GM12878 (cell line): ENCODE results near the gene MAL. TPM values are rescaled to one million over a fixed set of nuclear protein-coding genes. Genes with fewer than 3 reads are reported as not detected.

Experiments
- HDAC2 ChIP-seq: fragments of 200-600 bp; sonication (generic); IDR thresholded peaks from 2 replicates; pipeline ENCODE4 v1.6.1; 2017
- PAX8 ChIP-seq: fragments of 450-650 bp; IDR thresholded peaks from 2 replicates; pipeline ENCODE4 v1.6.1; 2017; ENCODE audit warnings: mild to moderate bottlenecking, moderate library complexity
- ZNF207 ChIP-seq: fragments of 450-650 bp; IDR thresholded peaks from 2 replicates; pipeline ENCODE4 v1.6.1; 2014; ENCODE audit warnings: antibody characterized with exemption, mild to moderate bottlenecking, borderline replicate concordance
- polyA plus RNA-seq, 11 experiments: library from polyadenylated mRNA; depleted of rRNA in 4 of 11; unstranded in 6 of 11; stranded (reverse) in 5 of 11; fragments of >200 nt; fragmentation: Nextera tagmentation in 4 of 11; fragmentation: Illumina TruSeq in 1 of 11; extraction: Ambion mirVana in 4 of 11; extraction: Trizol in 1 of 11; gene quantifications; 1 replicate in 1 of 11; 2 replicates in 10 of 11; pipeline versions ENCODE4 v1.2.1 to v1.2.3, GENCODE V29; 2011 to 2016; ENCODE audit warnings: inconsistent platforms in 2 of 11, missing spikeins in 2 of 11, low read depth in 1 of 11
- total RNA-seq, 4 experiments: library from RNA; depleted of rRNA in 3 of 4; stranded (reverse); fragments of >200 nt in 3 of 4; fragmentation: Illumina TruSeq in 1 of 4; extraction: Trizol in 1 of 4; gene quantifications; 2 replicates each; pipeline versions ENCODE4 v1.2.1 to v1.2.3, GENCODE V29; 2013 to 2021
- TF ChIP-seq, protein P1 (sequence below): fragments of 450-650 bp; IDR thresholded peaks from 2 replicates; pipeline ENCODE4 v1.6.1; 2016; ENCODE audit warnings: mild to moderate bottlenecking
- TF ChIP-seq, protein P2 (sequence below): fragments of 450-650 bp; IDR thresholded peaks from 2 replicates; pipeline ENCODE4 v1.6.1; 2018; ENCODE audit warnings: borderline replicate concordance, mild to moderate bottlenecking; ENCODE audit not compliant: partially characterized antibody

The MAL gene
- total and polyA plus RNA-seq, 10 of the 15 experiments (the other 5 are each of a cell fraction or from before 2014, with no cell fraction given) = 1.3 to 4.5 (median 1.7) TPM

DNA sequence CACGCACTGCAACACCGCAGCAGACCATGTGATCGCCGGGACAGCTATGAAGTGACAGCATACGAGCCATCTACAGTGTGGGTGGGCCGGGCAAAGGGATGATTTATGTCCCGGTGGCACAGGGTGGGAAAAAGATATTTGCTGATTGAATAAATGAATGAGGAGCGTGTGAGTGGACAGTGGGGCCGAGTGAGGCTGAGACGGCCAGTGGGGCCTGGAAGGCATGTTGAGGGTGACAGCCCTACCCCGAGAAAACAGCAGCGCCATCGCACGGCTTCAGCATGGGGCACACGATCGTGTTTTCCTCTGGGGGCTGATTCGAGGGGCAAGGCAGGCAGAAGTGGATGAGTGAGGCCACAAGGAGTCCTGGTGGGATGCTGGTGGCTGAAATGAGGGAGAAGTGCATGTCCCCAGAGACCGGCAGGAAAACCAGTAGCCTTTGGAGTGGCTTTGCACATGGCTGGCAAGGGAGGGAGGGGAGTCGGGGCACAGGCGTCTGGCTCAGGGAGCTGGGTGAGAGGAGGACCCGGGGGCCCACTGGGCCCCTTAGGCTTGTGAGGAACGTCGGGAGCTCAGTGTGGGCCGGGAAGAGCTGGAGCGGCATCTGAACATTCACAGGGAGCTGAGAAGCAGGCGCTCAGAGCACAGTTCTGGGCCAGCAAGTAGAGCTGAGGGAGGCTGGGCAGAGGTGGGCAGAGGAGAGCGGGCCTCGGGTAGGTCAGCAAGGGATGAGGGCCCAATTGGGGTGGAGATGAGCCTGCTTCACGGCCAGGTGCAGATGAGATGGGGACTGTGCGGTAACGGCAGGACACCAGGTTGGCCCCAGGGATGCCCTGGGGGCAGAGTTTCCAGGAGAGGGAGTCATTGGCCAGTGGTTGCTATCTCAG, 32.1 kb upstream of the MAL start (continued):
- TF ChIP-seq, protein P1, sequence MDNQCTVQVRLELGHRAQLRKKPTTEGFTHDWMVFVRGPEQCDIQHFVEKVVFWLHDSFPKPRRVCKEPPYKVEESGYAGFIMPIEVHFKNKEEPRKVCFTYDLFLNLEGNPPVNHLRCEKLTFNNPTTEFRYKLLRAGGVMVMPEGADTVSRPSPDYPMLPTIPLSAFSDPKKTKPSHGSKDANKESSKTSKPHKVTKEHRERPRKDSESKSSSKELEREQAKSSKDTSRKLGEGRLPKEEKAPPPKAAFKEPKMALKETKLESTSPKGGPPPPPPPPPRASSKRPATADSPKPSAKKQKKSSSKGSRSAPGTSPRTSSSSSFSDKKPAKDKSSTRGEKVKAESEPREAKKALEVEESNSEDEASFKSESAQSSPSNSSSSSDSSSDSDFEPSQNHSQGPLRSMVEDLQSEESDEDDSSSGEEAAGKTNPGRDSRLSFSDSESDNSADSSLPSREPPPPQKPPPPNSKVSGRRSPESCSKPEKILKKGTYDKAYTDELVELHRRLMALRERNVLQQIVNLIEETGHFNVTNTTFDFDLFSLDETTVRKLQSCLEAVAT = no peak
- TF ChIP-seq, protein P2, sequence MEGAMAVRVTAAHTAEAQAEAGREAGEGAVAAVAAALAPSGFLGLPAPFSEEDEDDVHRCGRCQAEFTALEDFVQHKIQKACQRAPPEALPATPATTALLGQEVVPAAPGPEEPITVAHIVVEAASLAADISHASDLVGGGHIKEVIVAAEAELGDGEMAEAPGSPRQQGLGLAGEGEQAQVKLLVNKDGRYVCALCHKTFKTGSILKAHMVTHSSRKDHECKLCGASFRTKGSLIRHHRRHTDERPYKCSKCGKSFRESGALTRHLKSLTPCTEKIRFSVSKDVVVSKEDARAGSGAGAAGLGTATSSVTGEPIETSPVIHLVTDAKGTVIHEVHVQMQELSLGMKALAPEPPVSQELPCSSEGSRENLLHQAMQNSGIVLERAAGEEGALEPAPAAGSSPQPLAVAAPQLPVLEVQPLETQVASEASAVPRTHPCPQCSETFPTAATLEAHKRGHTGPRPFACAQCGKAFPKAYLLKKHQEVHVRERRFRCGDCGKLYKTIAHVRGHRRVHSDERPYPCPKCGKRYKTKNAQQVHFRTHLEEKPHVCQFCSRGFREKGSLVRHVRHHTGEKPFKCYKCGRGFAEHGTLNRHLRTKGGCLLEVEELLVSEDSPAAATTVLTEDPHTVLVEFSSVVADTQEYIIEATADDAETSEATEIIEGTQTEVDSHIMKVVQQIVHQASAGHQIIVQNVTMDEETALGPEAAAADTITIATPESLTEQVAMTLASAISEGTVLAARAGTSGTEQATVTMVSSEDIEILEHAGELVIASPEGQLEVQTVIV = no peak
- TF ChIP-seq HDAC2 (no peak), PAX8 (no peak), ZNF207 (no peak)
- TF ChIP-seq, all 136 proteins: peak for 0
